Neural cell (in vitro differentiated cells): Measurements from ENCODE around the gene GGT6. TPM values are rescaled to one million over a fixed set of nuclear protein-coding genes. Genes with fewer than 3 reads are reported as not detected.

Source experiments
- H2AFZ ChIP-seq: fragments of 200-600, 300-800 bp; sonication (generic), shearing (Covaris generic); 2 replicates; pipeline ENCODE4 v1.6.0; 2014; ENCODE audit warnings: low read depth, mild to moderate bottlenecking, antibody characterized with exemption, low read length, moderate library complexity
- H3F3A ChIP-seq: fragments of 200-600 bp; shearing (Covaris generic); 2 replicates; pipeline ENCODE4 v1.6.1; 2016; ENCODE audit warnings: mild to moderate bottlenecking, moderate library complexity, mixed read lengths, antibody characterized with exemption, low read length; ENCODE audit not compliant: insufficient read depth, poor library complexity, severe bottlenecking
- H3K27ac ChIP-seq: fragments of 200-600, 300-800 bp; sonication (generic), shearing (Covaris generic); 2 replicates; pipeline ENCODE4 v1.5.1; 2014; ENCODE audit warnings: mild to moderate bottlenecking, low read length, moderate library complexity
- H3K27me3 ChIP-seq: fragments of 300-800, 200-600 bp; sonication (generic), shearing (Covaris generic); 2 replicates; pipeline ENCODE4 v1.6.0; 2014; ENCODE audit warnings: mild to moderate bottlenecking, low read depth, low read length, moderate library complexity; ENCODE audit not compliant: insufficient read depth
- H3K36me3 ChIP-seq: fragments of 300-800, 200-600 bp; sonication (generic), shearing (Covaris generic); 2 replicates; pipeline ENCODE4 v1.5.1; 2014; ENCODE audit warnings: mild to moderate bottlenecking, antibody characterized with exemption, low read length, moderate library complexity; ENCODE audit not compliant: insufficient read depth
- H3K4me2 ChIP-seq: fragments of 300-800, 200-600 bp; sonication (generic), shearing (Covaris generic); 2 replicates; pipeline ENCODE4 v1.6.0; 2014; ENCODE audit warnings: mild to moderate bottlenecking, low read length
- H3K4me3 ChIP-seq: fragments of 300-800, 200-600 bp; sonication (generic), shearing (Covaris generic); 2 replicates; pipeline ENCODE4 v1.5.1; 2014; ENCODE audit warnings: mild to moderate bottlenecking, low read length, moderate library complexity
- H3K79me2 ChIP-seq: fragments of 200-600 bp; shearing (Covaris generic); replicated peaks from 2 replicates; pipeline ENCODE4 v1.6.0; 2014; ENCODE audit warnings: mild to moderate bottlenecking, low read length, moderate library complexity; ENCODE audit not compliant: insufficient read depth
- H3K9ac ChIP-seq: fragments of 300-800, 200-600 bp; sonication (generic), shearing (Covaris generic); 2 replicates; pipeline ENCODE4 v1.6.1; 2016; ENCODE audit warnings: mild to moderate bottlenecking, low read length, mixed read lengths
- H3K9me2 ChIP-seq: fragments of 200-600 bp; shearing (Covaris generic); 2 replicates; pipeline ENCODE4 v1.6.1; 2016; ENCODE audit warnings: mild to moderate bottlenecking, low read length, mixed read lengths; ENCODE audit not compliant: insufficient read depth
- H3K9me3 ChIP-seq: fragments of 200-600, 300-800 bp; sonication (generic), shearing (Covaris generic); 2 replicates; pipeline ENCODE4 v1.6.1; 2016; ENCODE audit warnings: mild to moderate bottlenecking, mixed run types, low read length, moderate library complexity, mixed read lengths
- H4K20me1 ChIP-seq: fragments of 200-600 bp; shearing (Covaris generic); 2 replicates; pipeline ENCODE4 v1.6.1; 2016; ENCODE audit warnings: mild to moderate bottlenecking, mixed run types; ENCODE audit not compliant: insufficient read depth
- EP300 ChIP-seq: fragments of 450-650 bp; conservative IDR thresholded peaks from 2 replicates; pipeline ENCODE4 v1.6.1; 2014; ENCODE audit warnings: antibody characterized with exemption, mild to moderate bottlenecking, moderate library complexity; ENCODE audit not compliant: poor library complexity, severe bottlenecking
- EZH2 ChIP-seq: fragments of 200-600, 300-800 bp; shearing (Covaris generic), sonication (generic); IDR thresholded peaks from 2 replicates; pipeline ENCODE4 v1.6.1; 2014; ENCODE audit warnings: antibody characterized with exemption, low read length, borderline replicate concordance, mild to moderate bottlenecking; ENCODE audit not compliant: insufficient read depth, poor library complexity, severe bottlenecking
- MXI1 ChIP-seq: fragments of 450-650 bp; conservative IDR thresholded peaks from 2 replicates; pipeline ENCODE4 v1.6.1; 2014; ENCODE audit warnings: antibody characterized with exemption, mild to moderate bottlenecking; ENCODE audit not compliant: poor library complexity, severe bottlenecking
- POLR2AphosphoS5 ChIP-seq: IDR thresholded peaks from 2 replicates; pipeline ENCODE4 v1.6.1; 2012
- RAD21 ChIP-seq: fragments of 450-650 bp; conservative IDR thresholded peaks from 2 replicates; pipeline ENCODE4 v1.6.1; 2014; ENCODE audit warnings: antibody characterized with exemption, mild to moderate bottlenecking, moderate library complexity
- SMC3 ChIP-seq: fragments of 450-650 bp; conservative IDR thresholded peaks from 2 replicates; pipeline ENCODE4 v1.6.1; 2014; ENCODE audit warnings: antibody characterized with exemption, mild to moderate bottlenecking, moderate library complexity; ENCODE audit not compliant: poor library complexity
- TAF1 ChIP-seq: IDR thresholded peaks from 2 replicates; pipeline ENCODE4 v1.6.1; 2012; ENCODE audit warnings: low read depth
- polyA plus RNA-seq: library from polyadenylated mRNA; depleted of rRNA; stranded (reverse); fragments of >200 nt; gene quantifications from 2 replicates; pipeline ENCODE4 v1.2.3, GENCODE V29; 2014
- TF ChIP-seq, protein P1 (sequence below): fragments of 450-650 bp; IDR thresholded peaks from 2 replicates; pipeline ENCODE4 v1.5.1; 2014; ENCODE audit warnings: antibody characterized with exemption, mild to moderate bottlenecking, moderate library complexity; ENCODE audit not compliant: poor library complexity, severe bottlenecking
- TF ChIP-seq, protein P2 (sequence below): IDR thresholded peaks from 2 replicates; pipeline ENCODE4 v1.6.1; 2012; ENCODE audit warnings: borderline replicate concordance

GGT6 gene
- polyA plus RNA-seq, 1 donor from 2014 or later, result not detected

DNA sequence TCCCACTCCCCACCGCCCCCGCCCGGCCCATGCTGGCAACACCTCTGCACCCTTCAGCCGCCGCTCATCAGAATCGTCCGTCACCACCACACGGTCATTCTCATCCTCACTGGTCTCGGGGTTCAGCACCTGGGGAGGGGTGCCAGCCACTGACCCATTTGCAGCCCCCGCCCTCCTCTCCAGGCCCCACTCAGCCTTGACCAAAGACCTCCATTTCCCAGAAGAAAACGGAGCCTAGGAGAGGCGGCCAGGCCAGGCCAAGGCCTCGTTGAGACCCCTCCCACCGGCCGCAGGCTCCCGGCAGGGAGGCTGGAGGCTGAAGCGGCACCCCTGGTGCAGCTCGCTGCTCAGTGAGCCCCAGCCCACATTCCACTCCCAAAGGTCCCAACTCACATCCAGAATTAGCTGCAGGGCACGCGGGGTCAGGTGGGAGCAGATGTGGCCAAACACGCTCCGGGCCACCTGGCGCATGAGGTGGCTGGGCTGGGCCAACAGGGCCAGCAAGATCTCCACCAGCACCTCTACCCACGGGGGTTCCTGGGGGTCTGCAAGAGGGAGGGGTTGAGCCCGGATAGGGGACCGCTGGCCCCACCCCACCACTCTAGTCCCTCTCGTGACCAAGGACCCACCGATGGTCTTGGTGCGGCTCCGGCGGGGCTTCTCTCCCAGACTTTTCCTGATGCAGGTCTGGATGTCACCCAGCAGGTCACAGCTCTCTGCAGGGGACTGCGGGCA, 15.0 kb downstream of the GGT6 start:
- no peak for TF ChIP-seq SMC3
- no peak for TF ChIP-seq RAD21
- TF ChIP-seq TAF1, result no peak
- no peak for TF ChIP-seq EP300
- TF ChIP-seq, protein P1, sequence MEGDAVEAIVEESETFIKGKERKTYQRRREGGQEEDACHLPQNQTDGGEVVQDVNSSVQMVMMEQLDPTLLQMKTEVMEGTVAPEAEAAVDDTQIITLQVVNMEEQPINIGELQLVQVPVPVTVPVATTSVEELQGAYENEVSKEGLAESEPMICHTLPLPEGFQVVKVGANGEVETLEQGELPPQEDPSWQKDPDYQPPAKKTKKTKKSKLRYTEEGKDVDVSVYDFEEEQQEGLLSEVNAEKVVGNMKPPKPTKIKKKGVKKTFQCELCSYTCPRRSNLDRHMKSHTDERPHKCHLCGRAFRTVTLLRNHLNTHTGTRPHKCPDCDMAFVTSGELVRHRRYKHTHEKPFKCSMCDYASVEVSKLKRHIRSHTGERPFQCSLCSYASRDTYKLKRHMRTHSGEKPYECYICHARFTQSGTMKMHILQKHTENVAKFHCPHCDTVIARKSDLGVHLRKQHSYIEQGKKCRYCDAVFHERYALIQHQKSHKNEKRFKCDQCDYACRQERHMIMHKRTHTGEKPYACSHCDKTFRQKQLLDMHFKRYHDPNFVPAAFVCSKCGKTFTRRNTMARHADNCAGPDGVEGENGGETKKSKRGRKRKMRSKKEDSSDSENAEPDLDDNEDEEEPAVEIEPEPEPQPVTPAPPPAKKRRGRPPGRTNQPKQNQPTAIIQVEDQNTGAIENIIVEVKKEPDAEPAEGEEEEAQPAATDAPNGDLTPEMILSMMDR, result no peak
- TF ChIP-seq MXI1, result no peak
- TF ChIP-seq, protein P2, sequence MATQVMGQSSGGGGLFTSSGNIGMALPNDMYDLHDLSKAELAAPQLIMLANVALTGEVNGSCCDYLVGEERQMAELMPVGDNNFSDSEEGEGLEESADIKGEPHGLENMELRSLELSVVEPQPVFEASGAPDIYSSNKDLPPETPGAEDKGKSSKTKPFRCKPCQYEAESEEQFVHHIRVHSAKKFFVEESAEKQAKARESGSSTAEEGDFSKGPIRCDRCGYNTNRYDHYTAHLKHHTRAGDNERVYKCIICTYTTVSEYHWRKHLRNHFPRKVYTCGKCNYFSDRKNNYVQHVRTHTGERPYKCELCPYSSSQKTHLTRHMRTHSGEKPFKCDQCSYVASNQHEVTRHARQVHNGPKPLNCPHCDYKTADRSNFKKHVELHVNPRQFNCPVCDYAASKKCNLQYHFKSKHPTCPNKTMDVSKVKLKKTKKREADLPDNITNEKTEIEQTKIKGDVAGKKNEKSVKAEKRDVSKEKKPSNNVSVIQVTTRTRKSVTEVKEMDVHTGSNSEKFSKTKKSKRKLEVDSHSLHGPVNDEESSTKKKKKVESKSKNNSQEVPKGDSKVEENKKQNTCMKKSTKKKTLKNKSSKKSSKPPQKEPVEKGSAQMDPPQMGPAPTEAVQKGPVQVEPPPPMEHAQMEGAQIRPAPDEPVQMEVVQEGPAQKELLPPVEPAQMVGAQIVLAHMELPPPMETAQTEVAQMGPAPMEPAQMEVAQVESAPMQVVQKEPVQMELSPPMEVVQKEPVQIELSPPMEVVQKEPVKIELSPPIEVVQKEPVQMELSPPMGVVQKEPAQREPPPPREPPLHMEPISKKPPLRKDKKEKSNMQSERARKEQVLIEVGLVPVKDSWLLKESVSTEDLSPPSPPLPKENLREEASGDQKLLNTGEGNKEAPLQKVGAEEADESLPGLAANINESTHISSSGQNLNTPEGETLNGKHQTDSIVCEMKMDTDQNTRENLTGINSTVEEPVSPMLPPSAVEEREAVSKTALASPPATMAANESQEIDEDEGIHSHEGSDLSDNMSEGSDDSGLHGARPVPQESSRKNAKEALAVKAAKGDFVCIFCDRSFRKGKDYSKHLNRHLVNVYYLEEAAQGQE, result no peak
- no peak for TF ChIP-seq POLR2AphosphoS5
- TF ChIP-seq EZH2, result no peak
- H3F3A ChIP-seq, result no peaks in the 10 kb centered on the region
- no peak overlapping the region for H3K9ac ChIP-seq
- H3K27ac ChIP-seq, result no peak overlapping the region
- H2AFZ ChIP-seq, result no peak overlapping the region
- no peaks in the 10 kb centered on the region for H3K79me2 ChIP-seq
- no peaks in the 10 kb centered on the region for H3K9me2 ChIP-seq
- no peaks in the 10 kb centered on the region for H3K27me3 ChIP-seq
- H3K4me2 ChIP-seq, result no peak overlapping the region
- H3K9me3 ChIP-seq, result no peaks in the 10 kb centered on the region
- H3K36me3 ChIP-seq, result no peaks in the 10 kb centered on the region
- no peaks in the 10 kb centered on the region for H4K20me1 ChIP-seq
- H3K4me3 ChIP-seq, result no peak overlapping the region

DNA sequence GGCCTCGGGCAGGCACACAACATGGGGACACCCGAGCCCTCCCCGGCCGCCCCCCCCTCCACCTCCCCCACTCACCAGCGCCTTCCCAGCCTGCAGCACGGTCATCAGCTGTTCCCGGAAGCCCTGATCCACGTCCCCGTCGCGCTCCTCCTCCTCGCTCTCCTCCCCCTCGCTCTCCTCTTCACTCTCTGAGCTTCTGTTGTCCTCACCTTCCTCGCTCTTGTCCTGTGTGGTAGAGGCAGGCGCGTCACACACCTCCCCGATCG, 15.5 kb downstream of the GGT6 start:
- Histone ChIP-seq H2AFZ (no peak overlapping the region), H3K9me2 (no peaks in the 10 kb centered on the region), H3K9me3 (no peaks in the 10 kb centered on the region), H3K36me3 (no peaks in the 10 kb centered on the region), H3K9ac (no peak overlapping the region), H3K27ac (no peak overlapping the region), H4K20me1 (no peaks in the 10 kb centered on the region), H3K4me3 (no peak overlapping the region), H3F3A (no peaks in the 10 kb centered on the region), H3K27me3 (no peaks in the 10 kb centered on the region), H3K4me2 (no peak overlapping the region), H3K79me2 (no peaks in the 10 kb centered on the region)
- TF ChIP-seq, protein P1, result no peak
